ENCODE results near the gene L1TD1.
"Not testable (repeated sequence)": the region's sequence is repeated elsewhere in the genome, so short reads cannot be mapped to it uniquely, and the experiment has no call there.

L1TD1 gene, protein sequence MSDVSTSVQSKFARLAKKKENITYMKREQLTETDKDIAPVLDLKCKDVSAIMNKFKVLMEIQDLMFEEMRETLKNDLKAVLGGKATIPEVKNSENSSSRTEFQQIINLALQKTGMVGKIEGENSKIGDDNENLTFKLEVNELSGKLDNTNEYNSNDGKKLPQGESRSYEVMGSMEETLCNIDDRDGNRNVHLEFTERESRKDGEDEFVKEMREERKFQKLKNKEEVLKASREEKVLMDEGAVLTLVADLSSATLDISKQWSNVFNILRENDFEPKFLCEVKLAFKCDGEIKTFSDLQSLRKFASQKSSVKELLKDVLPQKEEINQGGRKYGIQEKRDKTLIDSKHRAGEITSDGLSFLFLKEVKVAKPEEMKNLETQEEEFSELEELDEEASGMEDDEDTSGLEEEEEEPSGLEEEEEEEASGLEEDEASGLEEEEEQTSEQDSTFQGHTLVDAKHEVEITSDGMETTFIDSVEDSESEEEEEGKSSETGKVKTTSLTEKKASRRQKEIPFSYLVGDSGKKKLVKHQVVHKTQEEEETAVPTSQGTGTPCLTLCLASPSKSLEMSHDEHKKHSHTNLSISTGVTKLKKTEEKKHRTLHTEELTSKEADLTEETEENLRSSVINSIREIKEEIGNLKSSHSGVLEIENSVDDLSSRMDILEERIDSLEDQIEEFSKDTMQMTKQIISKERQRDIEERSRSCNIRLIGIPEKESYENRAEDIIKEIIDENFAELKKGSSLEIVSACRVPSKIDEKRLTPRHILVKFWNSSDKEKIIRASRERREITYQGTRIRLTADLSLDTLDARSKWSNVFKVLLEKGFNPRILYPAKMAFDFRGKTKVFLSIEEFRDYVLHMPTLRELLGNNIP

DNA sequence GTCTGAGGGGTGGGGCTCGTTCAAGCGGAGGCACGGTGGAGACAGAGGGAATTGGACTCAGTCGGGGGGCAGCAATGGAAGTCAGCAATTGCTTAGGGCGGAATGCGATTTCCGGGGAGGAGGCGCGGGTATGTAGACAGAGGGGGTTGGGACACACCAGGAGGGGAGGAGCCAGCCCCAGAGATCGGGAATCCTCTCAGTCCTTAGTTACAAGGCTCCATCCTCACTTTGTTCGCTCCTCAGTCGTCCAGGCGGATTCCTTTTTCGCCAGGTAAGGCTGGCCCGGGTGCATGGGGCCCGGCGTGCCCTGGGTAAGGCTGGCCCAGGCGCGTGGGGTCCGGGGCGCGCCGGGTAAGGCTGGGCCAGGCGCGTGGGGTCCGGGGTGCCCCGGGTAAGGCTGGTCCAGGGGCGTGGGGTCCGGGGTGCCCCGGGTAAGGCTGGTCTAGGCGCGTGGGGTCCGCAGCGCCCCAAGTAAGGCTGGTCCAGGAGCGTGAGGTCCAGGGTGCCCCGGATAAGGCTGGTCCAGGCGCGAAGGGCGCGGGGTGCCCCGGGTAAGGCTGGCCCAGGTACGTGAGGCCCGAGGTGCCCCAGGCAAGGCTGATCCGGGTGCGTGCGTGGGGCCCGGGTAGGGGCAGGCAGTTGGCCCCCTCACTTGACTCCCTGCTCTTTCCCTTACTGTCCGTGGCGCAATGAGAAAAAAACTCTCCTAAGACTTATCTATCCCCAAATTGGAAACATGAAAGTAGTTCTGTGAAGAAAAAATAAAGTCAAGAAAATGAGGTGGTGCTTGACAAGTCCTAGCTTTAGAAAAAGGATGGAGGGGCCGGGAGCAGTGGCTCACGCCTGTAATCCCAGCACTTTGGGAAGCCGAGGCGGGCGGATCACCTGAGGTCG, at the start of gene L1TD1:
TSS of gene L1TD1 (plus strand) at position 199 of the 894 bp plus-strand sequence. CDS start 11,780 bp downstream, outside the sequence.
- DNase-seq = no peak

DNA sequence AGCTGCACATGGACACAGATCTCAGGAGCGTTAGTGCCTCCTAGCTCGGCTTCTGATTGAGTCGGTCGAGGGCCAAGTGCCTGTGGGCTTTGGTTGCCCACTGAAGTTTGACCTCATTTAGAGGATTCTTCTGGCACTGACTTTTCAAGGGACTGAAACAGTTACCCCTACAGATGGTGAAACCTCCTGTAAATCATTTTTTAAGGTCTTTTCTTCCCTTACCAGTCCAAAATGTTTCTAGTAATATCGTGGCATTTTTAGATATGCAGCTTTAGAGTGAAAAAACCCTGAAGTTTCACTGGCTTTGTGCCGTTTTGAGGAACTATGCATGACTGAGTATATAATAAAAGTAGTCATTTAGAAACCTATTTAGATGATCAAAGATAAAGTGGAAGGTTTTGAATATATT, 34.7 kb upstream of the L1TD1 start:
- no peak for DNase-seq

DNA sequence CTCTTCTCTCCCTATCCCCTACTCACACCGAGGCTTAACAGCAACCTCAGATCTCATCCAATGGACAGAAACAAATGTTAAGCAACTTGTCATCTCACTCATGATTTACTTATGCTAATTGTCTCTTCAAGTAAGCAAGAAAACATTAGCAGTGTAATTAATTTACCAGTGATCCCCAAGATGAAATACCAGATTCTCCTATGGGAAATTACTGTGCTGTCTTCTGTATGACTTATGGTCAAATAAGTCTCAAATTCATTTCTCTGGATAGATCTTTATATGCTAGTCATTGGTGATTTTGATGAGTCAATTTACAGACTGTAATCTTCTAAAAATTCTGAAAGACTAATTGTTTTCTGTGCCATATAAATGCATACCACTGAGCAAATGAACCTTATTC, 32.9 kb upstream of the L1TD1 start:
- no peak for DNase-seq

DNA sequence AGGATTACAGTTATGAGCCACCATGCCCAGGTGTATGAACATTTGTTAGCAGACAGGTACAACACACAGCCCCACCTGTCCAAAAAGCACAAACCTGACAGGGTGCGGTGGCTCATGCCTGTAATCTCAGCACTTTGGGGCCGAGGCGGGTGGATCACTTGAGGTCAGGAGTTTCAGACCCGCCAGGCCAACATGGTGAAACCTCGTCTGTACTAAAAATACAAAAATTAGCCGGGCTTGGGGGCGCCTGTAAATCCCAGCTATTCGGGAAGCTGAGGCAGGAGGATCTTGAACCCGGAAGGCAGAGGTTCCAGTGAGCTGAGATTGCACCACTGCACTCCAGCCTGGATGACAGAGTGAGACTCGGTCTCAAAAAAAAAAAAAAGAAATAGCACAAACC, 24.3 kb upstream of the L1TD1 start:
- not testable (repeated sequence) for DNase-seq

DNA sequence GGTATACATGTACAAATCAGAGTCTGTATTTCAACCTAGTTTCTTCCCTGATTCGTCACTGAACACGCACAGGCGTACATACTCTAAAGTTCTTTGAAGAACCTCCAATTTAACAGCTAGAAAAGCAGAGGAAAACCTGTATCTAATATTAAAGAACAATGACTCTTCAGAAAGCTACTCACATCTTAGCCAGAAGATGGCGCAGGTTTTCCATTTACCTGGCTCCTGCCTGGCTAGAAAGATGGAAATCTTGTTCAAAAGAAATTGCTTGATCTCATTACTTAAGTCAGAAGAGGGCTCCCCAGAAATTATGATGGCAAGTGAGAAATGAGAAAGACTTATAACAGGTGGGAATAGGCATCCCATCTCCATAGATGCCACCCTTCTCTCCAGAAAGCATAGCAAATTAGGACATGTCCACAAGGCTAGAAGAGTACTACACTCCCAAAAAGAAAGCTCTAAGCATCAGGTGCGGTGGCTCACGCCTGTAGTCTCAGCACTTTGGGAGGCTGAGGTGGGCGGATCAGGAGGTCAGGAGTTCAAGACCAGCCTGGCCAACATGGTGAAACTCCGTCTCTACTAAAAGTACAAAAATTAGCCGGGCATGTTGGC, 19.0 kb upstream of the L1TD1 start:
- DNase-seq = peak; percentile 30

DNA sequence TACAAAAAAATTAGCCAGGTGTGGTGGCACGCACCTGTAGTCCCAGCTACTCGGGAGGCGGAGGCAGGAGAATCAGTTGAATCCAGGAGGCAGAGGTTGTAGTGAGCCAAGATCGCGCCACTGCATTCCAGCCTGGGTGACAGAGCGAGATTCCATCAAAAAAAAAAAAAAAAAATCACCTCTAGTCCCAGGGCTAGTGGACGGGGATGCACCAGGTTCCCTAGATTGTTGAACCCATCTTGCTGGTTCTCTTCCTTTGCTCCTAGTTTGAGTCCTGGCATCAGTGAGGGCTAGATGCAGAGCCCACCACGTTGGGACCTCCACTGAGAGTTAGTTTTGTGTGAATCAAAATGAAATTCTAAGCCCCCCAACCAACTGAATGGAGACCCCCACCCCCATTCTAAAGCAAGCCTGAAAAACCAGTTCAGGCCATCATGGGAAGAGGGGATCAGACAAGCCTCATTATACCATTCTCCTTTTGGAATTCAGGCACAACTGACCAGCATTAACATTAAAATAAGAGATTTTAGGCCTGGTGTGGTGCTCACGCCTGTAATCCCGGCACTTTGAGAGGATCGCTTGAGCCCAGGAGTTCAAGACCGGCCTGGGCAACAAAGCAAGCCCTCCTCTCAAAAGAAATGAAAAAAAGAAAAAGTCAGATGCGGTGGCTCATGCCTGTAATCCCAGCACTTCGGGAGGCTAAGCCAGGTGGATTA, 17.9 kb upstream of the L1TD1 start:
- DNase-seq = no peak

DNA sequence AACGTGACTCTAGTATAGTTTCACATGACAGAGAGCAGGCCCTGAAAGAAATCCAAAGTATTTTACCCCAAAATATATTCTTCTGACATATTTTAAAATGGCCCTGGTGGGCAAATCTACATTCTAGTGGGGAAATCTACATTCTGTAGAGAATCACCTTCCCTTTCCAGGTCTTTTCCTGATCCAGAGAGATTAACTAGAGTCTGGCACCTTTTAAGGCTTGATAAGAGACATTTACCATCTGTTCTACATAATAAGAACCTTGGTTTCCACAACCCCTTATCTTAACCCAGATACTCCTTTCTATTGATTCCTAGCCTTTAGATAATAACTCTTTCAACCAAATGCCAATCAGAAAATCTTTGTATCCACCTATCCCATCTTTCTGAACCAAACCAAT, 17.0 kb upstream of the L1TD1 start:
- no peak for DNase-seq

DNA sequence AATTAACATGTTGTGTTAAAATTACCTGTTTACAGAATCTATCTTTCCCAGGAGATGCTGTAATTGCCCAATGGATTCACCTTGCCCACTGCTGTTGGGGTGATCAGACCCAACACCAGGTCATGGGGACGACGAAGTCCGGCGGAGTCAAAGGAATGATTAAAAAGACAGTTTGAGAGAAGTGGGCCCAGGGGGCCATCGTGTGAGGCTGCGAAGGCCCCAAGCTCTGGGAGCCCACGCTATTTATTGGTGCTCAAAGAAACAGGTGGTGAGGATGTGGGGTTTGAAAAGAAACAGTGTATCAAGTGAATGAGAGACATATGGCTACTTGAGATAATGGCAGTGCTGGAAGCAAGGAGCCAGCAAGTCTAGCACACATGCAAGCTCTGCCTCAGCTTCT, 16.3 kb upstream of the L1TD1 start:
- DNase-seq = no peak

DNA sequence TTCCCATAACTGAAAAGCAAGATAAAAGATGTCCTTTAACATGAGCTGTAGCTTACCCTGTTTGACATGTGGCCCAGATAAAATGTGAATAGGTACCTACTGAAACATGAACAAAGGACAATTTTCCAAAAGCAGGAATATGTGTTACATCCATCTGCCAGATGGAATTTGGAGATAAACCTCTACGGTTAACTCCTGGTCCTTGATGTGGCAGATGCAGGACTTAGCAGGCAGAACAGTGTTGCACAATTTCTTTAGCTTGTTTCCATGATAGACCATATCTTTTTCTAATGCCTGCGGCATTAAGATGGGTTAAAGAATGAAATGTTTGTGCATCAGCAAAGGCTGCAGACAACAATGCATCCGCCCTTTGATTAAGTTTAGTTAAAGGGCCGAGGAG, 14.6 kb upstream of the L1TD1 start:
- DNase-seq = not testable (repeated sequence)

DNA sequence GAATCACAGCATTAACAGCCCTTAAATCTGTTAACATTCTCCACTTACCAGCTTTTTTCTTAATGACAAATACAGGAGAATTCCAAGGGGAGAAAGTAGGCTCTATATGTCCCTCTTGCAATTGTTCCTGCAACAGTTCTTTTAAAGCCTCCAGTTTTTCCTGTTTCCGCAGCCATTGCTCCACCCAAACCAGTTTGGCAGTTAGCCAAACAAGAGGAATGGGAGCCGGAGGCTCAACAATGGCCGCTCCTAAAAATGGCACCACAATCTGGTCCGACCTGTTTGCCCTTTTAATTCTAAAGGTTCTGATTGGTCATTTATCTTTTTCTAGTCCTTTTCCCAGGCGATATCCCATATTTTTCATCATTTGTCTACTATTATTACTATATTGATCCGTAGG, 14.0 kb upstream of the L1TD1 start:
- DNase-seq = no peak

DNA sequence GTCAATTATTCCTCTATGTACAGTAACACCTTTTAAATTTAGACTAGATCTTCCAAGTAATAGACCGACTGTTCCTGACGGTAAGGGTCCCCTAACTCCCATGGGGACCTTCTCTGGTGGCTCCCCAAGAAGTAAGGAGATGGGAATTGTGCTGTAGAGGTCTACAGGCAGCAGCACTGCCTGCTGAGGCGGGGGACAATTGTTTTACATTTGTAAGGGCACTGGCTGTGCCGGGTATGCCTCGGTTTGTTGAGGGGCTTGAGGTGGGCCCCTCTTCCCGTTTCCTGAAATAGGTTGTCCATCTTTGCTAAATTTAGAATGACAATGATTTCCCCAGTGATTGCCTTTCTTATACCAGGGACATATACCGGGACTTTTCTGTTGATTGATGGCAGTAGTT, 13.1 kb upstream of the L1TD1 start:
- no peak for DNase-seq

DNA sequence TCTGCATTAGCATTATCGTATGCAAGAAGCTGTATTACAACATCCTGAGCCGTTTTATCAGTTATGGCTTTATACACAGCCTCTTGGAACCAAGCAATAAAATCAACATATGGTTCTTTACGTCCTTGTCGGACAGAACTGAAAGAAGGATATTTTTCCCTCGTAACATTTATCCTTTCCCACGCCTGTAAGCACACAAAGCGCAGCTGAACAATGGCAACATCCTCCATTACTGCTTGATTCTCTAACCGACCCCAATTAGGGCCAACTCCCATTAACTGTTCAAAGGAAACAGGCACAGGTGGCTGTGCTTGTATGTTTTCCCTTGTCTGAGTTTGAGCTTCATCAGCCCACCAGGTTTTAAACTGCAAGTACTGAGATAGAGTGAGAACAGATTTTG, 12.5 kb upstream of the L1TD1 start:
- not testable (repeated sequence) for DNase-seq

DNA sequence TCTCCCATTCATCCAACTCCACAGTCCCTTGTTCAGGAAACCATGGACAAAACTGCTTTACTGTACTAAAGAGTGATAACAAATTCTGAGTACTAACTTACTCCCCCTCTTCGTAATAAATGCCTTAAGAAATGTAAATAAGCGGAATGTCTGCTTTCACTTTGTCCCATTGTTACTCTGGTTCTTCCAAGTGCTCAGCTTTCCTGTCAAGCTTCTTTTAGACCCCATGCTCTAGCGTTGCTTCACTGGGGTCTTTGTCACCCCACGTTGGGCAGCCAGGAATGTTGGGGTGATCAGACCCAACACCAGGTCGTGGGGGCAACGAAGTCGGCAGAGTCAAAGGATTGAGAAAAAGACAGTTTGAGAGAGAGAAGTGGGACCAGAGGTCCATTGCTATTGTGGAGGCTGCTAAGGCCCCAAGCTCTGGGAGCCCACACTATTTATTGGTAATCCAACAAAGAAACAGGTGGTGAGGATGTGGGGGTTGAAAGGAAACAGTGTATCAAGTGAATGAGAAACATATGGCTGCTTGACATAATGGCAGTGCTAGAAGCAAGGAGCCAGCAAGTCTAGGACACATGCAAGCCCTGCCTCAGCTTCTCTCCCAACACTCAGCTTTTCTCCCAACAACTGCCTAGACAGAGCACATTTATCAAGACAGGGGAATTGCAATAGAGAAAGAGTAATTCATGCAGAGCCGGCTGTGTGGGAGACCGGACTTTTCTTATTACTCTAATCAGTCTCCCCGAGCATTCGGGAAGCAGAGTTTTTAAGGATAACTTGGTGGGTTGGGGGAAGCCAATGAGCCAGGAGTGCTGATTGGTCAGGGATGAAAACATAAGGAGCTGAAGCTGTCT, 11.3 kb upstream of the L1TD1 start:
- not testable (repeated sequence) for DNase-seq

DNA sequence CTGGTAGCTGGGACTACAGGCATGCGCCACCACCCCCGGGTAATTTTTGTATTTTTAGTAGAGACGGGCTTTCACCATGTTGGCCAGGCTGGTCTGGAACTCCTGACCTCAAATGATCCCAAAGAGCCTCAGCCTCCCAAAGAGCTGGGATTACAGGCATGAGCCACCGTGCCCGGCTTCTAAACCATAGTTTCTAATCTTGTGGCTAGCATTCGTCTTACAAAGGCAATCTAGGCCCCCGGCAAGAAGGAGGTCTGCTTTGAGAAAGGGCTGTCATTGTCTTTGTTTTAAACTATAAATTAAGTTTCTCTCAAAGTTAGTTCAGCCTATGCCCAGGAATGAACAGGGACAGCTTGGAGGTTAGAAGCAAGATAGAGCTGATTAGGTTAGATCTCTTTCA, 10.3 kb upstream of the L1TD1 start:
- no peak for DNase-seq

DNA sequence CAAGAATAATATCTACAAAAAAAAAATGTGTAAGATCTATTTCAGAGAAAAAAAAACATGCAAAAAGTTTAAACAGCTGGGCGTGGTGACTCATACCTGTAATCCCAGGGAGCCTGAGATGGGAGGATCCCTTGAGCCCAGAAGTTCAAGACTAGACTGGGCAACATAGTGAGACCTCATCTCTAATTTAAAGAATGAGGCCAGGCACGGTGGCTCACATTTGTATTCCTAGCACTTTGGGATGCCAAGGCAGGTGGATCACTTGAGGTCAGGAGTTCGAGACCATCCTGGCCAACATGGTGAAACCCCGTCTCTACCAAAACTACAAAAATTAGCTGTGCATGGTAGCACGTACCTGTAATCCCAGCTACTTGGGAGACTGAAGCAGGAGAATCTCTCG, 9.4 kb upstream of the L1TD1 start:
- DNase-seq = not testable (repeated sequence)

DNA sequence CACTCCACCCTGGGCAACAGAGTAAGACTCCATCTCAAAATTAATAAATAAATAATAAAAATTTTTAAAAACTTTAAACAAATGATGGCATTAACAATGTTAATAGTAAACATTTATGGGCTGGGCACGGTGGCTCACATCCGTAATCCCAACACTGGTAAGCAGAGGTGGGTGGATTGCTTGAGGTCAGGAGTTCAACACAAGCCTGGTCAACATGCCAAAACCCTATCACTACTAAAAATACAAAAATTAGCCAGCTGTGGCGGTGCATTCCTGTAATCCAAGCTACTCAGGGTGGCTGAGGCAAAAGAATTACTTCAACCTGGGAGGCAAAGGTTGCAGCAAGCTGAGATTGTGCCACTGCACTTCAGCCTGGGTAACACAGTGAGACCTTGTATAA, 9.0 kb upstream of the L1TD1 start:
- DNase-seq = no peak

DNA sequence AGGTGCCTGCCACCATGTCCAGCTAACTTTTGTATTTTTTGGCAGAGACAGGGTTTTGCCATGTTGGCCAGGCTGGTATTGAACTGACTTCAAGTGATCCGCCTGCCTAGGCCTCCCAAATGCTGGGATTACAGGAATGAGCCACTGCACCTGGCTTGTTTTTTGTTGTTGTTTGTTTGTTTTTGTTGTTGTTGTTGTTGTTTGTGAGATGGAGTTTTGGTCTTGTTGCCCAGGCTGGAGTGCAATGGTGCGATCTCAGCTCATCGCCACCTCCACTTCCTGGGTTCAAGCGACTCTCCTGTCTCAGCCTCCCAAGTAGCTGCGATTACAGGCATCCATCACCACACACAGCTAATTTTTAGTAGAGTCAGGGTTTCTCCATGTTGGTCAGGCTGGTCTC, 7.1 kb upstream of the L1TD1 start:
- no peak for DNase-seq

DNA sequence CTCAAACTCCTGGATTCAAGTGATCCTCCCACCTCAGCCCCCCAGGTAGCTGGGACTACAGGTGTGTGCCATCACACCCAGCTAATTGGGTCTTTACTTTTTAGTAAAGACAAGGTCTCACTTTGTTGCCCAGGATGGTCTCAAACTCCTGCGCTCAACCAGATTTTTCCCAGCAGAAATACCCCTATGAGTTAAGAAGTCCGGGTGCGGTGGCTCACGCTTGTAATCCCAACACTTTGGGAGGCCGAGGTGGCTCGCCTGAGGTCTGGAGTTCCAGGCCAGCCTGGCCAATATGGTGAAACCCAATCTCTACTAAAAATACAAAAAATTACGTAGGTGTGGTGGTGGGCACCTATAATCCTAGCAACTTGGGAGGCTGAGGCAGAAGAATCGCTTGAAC, 6.5 kb upstream of the L1TD1 start:
- DNase-seq = no peak

DNA sequence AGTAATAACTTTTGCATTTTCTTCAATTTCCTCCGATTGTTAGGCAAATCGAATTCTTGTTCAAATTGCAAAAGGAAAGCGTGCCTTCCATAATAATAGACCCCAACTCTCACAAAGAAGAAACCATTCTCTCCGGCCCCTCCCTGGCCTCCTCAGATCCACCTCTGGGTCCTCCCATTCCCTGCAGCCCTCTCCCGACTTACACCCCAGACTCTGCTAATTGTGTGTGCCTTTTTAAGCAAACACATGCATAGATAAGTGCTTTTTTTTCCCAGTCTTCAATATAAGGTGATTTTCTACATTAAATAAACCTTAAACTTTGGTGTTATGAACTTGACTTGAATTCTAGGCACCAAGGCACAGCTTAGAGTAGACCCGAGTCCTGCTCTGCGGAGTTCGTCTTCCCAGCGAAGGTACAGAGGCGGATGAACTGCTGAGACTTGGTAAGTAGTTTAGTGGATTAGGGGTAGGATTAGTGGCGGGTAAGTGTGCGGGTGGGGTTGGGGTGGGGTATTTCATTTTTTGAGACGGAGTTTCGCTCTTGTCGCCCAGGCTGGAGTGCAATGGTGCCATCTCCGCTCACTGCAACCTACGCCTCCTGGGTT, 1.5 kb downstream of the L1TD1 start:
- no peak for DNase-seq

DNA sequence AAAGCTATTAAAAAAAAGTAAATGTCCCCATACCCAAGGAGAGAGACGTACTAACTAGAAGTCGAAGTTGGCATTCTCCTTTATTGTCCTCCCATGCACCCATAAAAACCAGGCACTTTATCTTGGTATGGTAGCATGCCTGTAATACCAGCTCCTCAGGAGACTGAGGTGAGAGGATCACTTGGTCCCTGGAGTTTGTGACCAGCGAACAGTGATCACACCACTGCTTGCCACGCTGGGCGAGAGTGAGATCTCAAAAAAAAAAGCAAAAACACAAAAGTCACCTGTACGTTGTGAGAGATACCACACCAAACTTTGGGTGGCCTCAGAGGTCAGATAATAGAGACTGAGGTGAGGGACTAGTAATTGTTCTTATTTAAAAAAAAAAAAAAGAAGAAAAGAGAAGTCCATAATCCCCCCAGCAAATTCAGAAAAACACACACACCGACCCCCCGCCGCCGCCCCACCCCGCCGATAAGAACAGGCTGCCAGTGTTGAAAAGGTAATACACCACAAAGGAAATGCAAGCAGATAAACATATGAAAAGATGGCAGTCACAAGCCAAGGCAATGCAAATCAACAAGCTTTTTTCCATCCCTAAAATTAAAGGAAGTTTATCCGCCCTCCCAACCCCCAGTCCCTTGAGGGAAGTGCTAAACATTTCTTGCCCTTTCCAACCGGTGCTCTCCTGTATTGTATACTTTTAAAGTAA, 3.6 kb downstream of the L1TD1 start:
- no peak for DNase-seq

Measured in midbrain (tissue), 1 donor.